Thyroid gland (tissue), 4 donors: ENCODE data around the gene NECTIN2. TPM values are rescaled to one million over a fixed set of nuclear protein-coding genes. Genes with fewer than 3 reads are reported as not detected.
A peak's percentile ranks its signal among the peaks of the same experiment; 100 is the strongest.
"Not testable (repeated sequence)": the region's sequence is repeated elsewhere in the genome, so short reads cannot be mapped to it uniquely, and the experiment has no call there.

Experiments used
- DNase-seq, 2 donors: peaks; one replicate each; pipeline ENCODE4 v3.0.0-alpha.2; 2019
- H3K27ac ChIP-seq, 3 donors: fragments of 200-600 bp; sonication (generic); 1 replicate in 2 of 3; 2 replicates in 1 of 3; pipeline ENCODE4 v1.5.1; 2016 to 2019; ENCODE audit warnings: mild to moderate bottlenecking in 1 of 3, moderate library complexity in 1 of 3
- H3K27me3 ChIP-seq: fragments of 200-600 bp; sonication (generic); one replicate; pipeline ENCODE4 v1.5.1; 2019
- H3K36me3 ChIP-seq, 2 donors: fragments of 200-600 bp; sonication (generic); one replicate each; pipeline ENCODE4 v1.5.1; 2016 to 2019
- H3K4me1 ChIP-seq, 2 donors: fragments of 200-600 bp; sonication (generic); one replicate each; pipeline ENCODE4 v1.5.1; 2017 to 2019
- H3K4me3 ChIP-seq, 3 donors: fragments of 200-600 bp; sonication (generic); replicated peaks in 1 of 3; 1 replicate in 2 of 3; 2 replicates in 1 of 3; pipeline ENCODE4 v1.5.1; 2016; ENCODE audit warnings: mild to moderate bottlenecking in 1 of 3
- H3K9me3 ChIP-seq: fragments of 200-600 bp; sonication (generic); one replicate; pipeline ENCODE4 v1.5.1; 2017
- POLR2A ChIP-seq, 2 donors: fragments of 450-650 bp; IDR thresholded peaks; one replicate each; pipeline ENCODE4 v1.6.1; 2017; ENCODE audit warnings: antibody characterized with exemption in 2 of 2, mild to moderate bottlenecking in 2 of 2, moderate library complexity in 1 of 2
- WGBS, 2 donors: methylation state at CpG; one replicate each; pipeline ENCODE4 v1.1.5; 2017; 5-methylcytosine and 5-hydroxymethylcytosine counted together
- intact Hi-C: fragments of 100-400 bp; cut with DNase I; formaldehyde crosslinking; loops from one replicate; pipeline ENCODE4 v1.15.1; 2023
- total RNA-seq, 4 donors: library from RNA; depleted of rRNA; stranded (reverse); fragments of >200 nt; gene quantifications; one replicate each; pipeline ENCODE4 v1.2.3, GENCODE V29; 2016
- TF ChIP-seq, protein P1 (sequence below), 6 experiments: fragments of 200-600 bp in 3 of 6; fragments of 450-650 bp in 3 of 6; sonication (generic) in 3 of 6; IDR thresholded peaks; one replicate each; pipeline ENCODE4 v1.5.1; 2016 to 2019; ENCODE audit warnings: antibody characterized with exemption in 6 of 6, mild to moderate bottlenecking in 2 of 6, inconsistent platforms in 1 of 6, moderate library complexity in 1 of 6

Gene NECTIN2
- total RNA-seq, 4 donors from 2014 or later, result 88.6 to 164 (median 117) TPM

DNA sequence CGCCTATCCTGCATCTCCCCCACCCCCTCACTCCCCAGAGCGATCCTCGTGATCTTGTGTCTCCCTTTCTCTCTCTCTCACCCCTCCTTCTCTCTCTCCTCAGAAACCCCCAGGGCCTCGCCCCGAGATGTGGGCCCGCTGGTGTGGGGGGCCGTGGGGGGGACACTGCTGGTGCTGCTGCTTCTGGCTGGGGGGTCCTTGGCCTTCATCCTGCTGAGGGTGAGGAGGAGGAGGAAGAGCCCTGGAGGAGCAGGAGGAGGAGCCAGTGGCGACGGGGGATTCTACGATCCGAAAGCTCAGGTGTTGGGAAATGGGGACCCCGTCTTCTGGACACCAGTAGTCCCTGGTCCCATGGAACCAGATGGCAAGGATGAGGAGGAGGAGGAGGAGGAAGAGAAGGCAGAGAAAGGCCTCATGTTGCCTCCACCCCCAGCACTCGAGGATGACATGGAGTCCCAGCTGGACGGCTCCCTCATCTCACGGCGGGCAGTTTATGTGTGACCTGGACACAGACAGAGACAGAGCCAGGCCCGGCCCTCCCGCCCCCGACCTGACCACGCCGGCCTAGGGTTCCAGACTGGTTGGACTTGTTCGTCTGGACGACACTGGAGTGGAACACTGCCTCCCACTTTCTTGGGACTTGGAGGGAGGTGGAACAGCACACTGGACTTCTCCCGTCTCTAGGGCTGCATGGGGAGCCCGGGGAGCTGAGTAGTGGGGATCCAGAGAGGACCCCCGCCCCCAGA lies 32.2 kb downstream of the NECTIN2 start:
- WGBS, 2 donors, result 61 to 68% methylated on average over 22 to 24 of the region's 26 CpGs
- intact Hi-C loops, result no loop called here
- Histone ChIP-seq H3K27me3 (no peaks in the 10 kb centered on the region), H3K4me3 (no peak overlapping the region), H3K27ac (no peak overlapping the region), H3K36me3 (peaks cover 35 to 46% of the 10 kb centered on the region in 2 donors), H3K4me1 (peaks cover 0 to 10% of the 10 kb centered on the region in 2 donors), H3K9me3 (no peaks in the 10 kb centered on the region)
- TF ChIP-seq, protein P1, sequence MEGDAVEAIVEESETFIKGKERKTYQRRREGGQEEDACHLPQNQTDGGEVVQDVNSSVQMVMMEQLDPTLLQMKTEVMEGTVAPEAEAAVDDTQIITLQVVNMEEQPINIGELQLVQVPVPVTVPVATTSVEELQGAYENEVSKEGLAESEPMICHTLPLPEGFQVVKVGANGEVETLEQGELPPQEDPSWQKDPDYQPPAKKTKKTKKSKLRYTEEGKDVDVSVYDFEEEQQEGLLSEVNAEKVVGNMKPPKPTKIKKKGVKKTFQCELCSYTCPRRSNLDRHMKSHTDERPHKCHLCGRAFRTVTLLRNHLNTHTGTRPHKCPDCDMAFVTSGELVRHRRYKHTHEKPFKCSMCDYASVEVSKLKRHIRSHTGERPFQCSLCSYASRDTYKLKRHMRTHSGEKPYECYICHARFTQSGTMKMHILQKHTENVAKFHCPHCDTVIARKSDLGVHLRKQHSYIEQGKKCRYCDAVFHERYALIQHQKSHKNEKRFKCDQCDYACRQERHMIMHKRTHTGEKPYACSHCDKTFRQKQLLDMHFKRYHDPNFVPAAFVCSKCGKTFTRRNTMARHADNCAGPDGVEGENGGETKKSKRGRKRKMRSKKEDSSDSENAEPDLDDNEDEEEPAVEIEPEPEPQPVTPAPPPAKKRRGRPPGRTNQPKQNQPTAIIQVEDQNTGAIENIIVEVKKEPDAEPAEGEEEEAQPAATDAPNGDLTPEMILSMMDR (IDR thresholded peaks at IDR 0.05), result no peak
- no peak for TF ChIP-seq POLR2A (IDR thresholded peaks at IDR 0.05)
- DNase-seq, result peak; percentile 44 to 54

DNA sequence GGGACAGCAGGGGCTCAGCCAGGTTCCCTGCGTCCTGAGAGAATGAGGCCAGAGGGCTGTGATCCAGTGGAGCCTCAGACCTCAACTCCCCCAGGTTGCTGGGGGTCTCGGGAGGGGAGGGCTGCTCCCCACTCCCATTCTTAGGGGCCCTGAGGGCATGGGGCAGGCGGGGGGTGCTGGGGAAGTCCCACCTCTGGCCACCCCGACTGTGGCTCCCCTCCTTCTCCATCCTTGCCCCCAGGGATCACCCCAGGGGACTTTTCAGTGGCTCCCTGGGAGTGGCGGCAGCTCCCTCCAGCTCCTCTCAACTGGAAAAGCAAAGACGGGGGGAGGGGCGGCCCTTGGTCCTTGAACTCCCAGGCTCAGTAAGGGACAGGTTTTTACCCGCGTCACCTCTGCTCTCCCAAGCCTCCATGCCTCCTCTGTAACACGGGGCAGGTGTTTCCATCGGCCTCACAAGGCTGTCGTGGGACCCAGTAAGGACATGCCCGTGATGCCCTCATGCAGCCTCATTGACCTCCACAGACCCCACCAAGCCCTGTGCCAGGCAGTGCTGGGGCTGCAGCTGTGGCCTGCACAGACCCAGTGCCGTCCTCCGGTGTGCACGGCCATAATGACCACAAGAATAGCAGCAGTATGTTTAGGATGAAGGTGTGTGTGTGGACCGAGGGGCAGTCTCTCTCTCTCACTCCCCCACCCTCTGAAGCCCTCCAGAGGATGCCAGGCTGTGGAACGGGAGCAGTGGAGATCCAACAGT lies 33.4 kb downstream of the NECTIN2 start:
- H3K4me1 ChIP-seq, result peaks cover 0 to 10% of the 10 kb centered on the region in 2 donors
- TF ChIP-seq, protein P1 (IDR thresholded peaks at IDR 0.05), result no peak
- TF ChIP-seq POLR2A (IDR thresholded peaks at IDR 0.05), result no peak
- 46 to 63% methylated on average over 4 to 15 of the region's 18 CpGs for WGBS, 2 donors
- H3K27me3 ChIP-seq, result no peaks in the 10 kb centered on the region
- peaks cover 28 to 35% of the 10 kb centered on the region in 2 donors for H3K36me3 ChIP-seq
- no peak overlapping the region for H3K4me3 ChIP-seq
- no peak overlapping the region for H3K27ac ChIP-seq
- no peaks in the 10 kb centered on the region for H3K9me3 ChIP-seq
- intact Hi-C loops, result no loop called here
- peak; percentile 78 for DNase-seq

DNA sequence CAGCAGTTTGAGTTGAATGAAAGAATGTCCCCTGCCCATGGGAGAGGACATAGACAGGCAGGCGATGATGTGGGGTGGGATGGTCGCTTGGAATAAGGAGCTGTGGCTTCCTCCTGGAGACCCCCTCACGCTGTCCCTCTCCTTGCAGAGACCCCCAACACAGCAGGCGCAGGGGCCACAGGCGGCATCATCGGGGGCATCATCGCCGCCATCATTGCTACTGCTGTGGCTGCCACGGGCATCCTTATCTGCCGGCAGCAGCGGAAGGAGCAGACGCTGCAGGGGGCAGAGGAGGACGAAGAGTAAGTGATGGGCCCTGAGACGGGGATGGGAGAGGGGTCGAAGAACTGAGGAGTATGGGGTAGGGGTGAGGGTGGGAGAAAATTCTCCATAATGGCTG lies 36.0 kb downstream of the NECTIN2 start:
- Histone ChIP-seq H3K27ac (no peak overlapping the region), H3K27me3 (no peaks in the 10 kb centered on the region), H3K4me1 (peaks cover 0 to 10% of the 10 kb centered on the region in 2 donors), H3K9me3 (no peaks in the 10 kb centered on the region), H3K36me3 (peaks cover 10 to 16% of the 10 kb centered on the region in 2 donors), H3K4me3 (no peak overlapping the region)
- TF ChIP-seq, protein P1 (IDR thresholded peaks at IDR 0.05), result no peak
- TF ChIP-seq POLR2A (IDR thresholded peaks at IDR 0.05), result no peak
- no peak for DNase-seq
- intact Hi-C loops, result no loop called here
- 93 to 96% methylated on average over 15 of the region's 15 CpGs for WGBS, 2 donors

DNA sequence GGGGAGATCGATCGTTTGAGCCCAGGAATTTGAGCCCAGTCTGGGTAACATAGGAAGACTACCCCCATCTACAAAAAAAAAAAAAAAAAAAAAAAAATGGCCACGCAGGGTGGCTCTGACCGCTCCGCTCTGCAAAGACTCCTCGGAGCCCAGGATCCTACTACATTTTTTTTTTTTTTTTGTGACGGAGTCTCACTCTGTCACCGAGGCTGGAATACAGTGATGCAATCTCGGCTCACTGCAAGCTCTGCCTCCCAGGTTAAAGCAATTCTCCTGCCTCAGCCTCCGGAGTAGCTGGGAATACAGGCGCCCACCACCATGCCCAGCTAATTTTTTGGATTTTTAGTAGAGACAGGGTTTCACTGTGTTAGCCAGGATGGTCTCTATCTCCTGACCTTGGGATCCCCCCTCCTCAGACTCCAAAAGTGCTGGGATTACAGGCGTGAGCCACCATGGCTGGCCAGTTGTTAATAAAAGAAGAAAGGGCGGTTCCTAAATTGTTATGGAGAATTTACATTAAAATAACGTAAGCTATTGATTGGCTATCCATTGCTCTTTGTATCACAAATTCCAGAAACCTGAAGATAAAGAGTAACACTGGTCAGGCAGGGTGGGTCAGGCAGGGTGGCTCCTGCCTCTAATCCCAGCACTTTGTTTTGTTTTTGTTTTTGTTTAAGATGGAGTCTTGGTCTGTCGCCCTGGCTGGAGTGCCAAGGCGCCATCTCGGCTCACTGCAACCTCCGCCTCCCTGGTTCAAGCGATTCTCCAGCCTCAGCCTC lies 36.7 kb downstream of the NECTIN2 start:
- 89 to 92% methylated on average over 19 of the region's 19 CpGs for WGBS, 2 donors
- H3K27ac ChIP-seq, intact Hi-C loops: not testable (repeated sequence)

DNA sequence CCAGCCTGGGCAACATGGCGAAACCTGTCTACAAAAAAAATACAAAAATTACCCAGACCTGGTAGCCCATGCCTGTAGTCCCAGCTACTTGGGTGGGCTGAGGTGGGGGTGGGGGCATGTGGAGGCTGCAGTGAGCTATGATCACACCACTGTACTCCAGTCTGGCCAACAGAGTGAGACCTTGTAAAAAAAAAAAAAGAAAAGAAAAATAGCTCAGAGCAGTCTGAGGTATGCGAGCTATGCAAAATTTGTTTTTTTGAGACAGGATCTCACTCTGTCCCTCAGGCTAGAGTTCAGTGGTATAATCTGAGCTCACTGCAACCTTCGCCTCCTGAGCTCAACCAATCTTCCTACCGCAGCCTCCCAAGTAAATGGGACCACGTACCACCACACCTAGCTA lies 37.8 kb downstream of the NECTIN2 start:
- Histone ChIP-seq H3K27ac (no peak overlapping the region), H3K9me3 (no peaks in the 10 kb centered on the region), H3K4me1 (peaks cover 0 to 7% of the 10 kb centered on the region in 2 donors), H3K36me3 (peaks cover 9 to 21% of the 10 kb centered on the region in 2 donors), H3K27me3 (no peaks in the 10 kb centered on the region), H3K4me3 (no peak overlapping the region)
- intact Hi-C loops, result no loop called here
- DNase-seq, result no peak
- no peak for TF ChIP-seq POLR2A (IDR thresholded peaks at IDR 0.05)
- TF ChIP-seq, protein P1 (IDR thresholded peaks at IDR 0.05), result no peak
- WGBS, 2 donors, result 88 to 96% methylated on average over 5 of the region's 5 CpGs

More for the DNA sequence above, 36.7 kb downstream of the NECTIN2 start:
- H3K36me3 ChIP-seq, result peaks cover 11 to 21% of the 10 kb centered on the region in 2 donors
- H3K4me3 ChIP-seq, H3K9me3 ChIP-seq, DNase-seq, H3K27me3 ChIP-seq, H3K4me1 ChIP-seq: not testable (repeated sequence)
